GM12865 (cell line): ENCODE results near the gene ARHGEF3.
A peak's percentile ranks its signal among the peaks of the same experiment; 100 is the strongest.
"Not testable (repeated sequence)": the region's sequence is repeated elsewhere in the genome, so short reads cannot be mapped to it uniquely, and the experiment has no call there.

Experiments used
- DNase-seq: peaks from one replicate; pipeline ENCODE4 v3.0.0; 2010; ENCODE audit warnings: low read depth
- H3K4me3 ChIP-seq: 2 replicates; pipeline ENCODE4 v1.5.1; 2011; ENCODE audit warnings: mild to moderate bottlenecking, low read depth, low read length, control low read depth
- CTCF ChIP-seq: IDR thresholded peaks from 2 replicates; pipeline ENCODE4 v1.5.1; 2011; ENCODE audit warnings: low read length, control low read depth, low read depth, inconsistent platforms; ENCODE audit not compliant: insufficient read depth; ENCODE audit errors: missing control alignments

Gene ARHGEF3

GRCh38 chr3:56739036-56739435 is 62.7 kb downstream of the ARHGEF3 start:
- no peak for DNase-seq
- no peak overlapping the region for H3K4me3 ChIP-seq
- TF ChIP-seq CTCF, result no peak

- TF ChIP-seq CTCF, result no peak
- DNase-seq, result no peak
- no peak overlapping the region for H3K4me3 ChIP-seq
Observed at GRCh38 chr3:56737006-56737405, 64.7 kb downstream of the ARHGEF3 start.

GRCh38 chr3:56732109-56732508 is 69.6 kb downstream of the ARHGEF3 start:
- no peak for TF ChIP-seq CTCF
- no peak for DNase-seq
- H3K4me3 ChIP-seq, result no peak overlapping the region

- no peak for TF ChIP-seq CTCF
- DNase-seq, result peak; percentile 94
- H3K4me3 ChIP-seq, result peak overlapping the region; percentile 29
Observed at GRCh38 chr3:56725175-56725574, 76.6 kb downstream of the ARHGEF3 start.

GRCh38 chr3:56724676-56725075 is 77.1 kb downstream of the ARHGEF3 start:
- H3K4me3 ChIP-seq, result no peak overlapping the region
- peak; percentile 17 for DNase-seq
- TF ChIP-seq CTCF, result no peak

GRCh38 chr3:56720849-56721248 is 80.9 kb downstream of the ARHGEF3 start:
- TF ChIP-seq CTCF, result no peak
- no peak overlapping the region for H3K4me3 ChIP-seq

GRCh38 chr3:56718809-56719208 is 82.9 kb downstream of the ARHGEF3 start:
- not testable (repeated sequence) for H3K4me3 ChIP-seq, DNase-seq

More at GRCh38 chr3:56720849-56721248, 80.9 kb downstream of the ARHGEF3 start:
- peak; percentile 13 for DNase-seq

GRCh38 chr3:56711344-56711743 is 90.4 kb downstream of the ARHGEF3 start:
- peak; percentile 19 for DNase-seq
- TF ChIP-seq CTCF, result no peak
- H3K4me3 ChIP-seq, result no peak overlapping the region
